PFSK-1 (cell line): Measurements from ENCODE around the gene CSTF2.

Experiments used
- POLR2AphosphoS5 ChIP-seq: IDR thresholded peaks from 2 replicates; pipeline ENCODE4 v1.6.1; 2012; ENCODE audit warnings: low read depth, mild to moderate bottlenecking, control low read depth, low read length, moderate library complexity
- SIN3A ChIP-seq: IDR thresholded peaks from 2 replicates; pipeline ENCODE4 v1.6.1; 2012; ENCODE audit warnings: mild to moderate bottlenecking, low read length, moderate library complexity, borderline replicate concordance; ENCODE audit not compliant: insufficient read depth
- TAF1 ChIP-seq: IDR thresholded peaks from 2 replicates; pipeline ENCODE4 v1.6.1; 2012; ENCODE audit warnings: low read length, control low read depth, borderline replicate concordance; ENCODE audit not compliant: insufficient read depth
- TF ChIP-seq, protein P1 (sequence below), 2 experiments: IDR thresholded peaks; 2 replicates each; pipeline versions ENCODE4 v1.6.1 to v1.8.0; 2011 to 2012; ENCODE audit warnings: low read depth in 2 of 2, low read length in 2 of 2, control low read depth in 1 of 2, inconsistent platforms in 1 of 2, mild to moderate bottlenecking in 1 of 2, moderate library complexity in 1 of 2; ENCODE audit not compliant: insufficient read depth in 1 of 2

DNA sequence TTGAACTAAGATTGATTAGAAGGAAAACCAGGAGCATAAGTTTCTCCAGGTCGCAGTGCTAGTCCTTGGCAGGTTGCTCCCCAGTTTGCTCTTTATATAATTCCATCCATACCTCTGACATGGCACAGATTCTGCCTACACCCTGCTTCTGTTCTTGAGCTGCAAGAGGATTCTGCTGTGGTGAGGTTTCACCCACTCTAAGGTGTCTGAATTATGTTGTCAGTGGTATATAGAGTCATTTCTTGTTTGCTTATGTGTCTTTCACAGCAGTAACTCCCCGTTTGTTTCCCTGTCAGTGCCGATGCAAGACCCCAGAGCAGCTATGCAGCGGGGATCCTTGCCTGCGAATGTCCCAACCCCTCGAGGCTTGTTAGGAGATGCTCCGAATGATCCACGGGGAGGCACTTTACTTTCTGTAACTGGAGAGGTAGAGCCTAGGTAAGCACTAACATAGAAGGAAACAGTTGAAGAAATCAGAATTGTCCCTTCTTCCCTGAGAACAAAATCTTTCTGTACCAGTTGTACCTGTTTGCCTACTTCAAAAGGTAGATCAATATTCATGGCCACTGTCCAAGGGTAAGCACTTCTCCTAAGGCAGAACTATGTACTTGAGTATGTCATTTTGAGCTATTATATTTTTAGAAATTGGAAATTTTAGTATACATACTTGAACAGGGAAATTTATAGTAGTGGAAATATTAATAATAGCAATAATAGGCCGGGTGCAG, 11.2 kb downstream of the CSTF2 start:
- no peak for TF ChIP-seq TAF1
- no peak for TF ChIP-seq SIN3A
- TF ChIP-seq, protein P1, sequence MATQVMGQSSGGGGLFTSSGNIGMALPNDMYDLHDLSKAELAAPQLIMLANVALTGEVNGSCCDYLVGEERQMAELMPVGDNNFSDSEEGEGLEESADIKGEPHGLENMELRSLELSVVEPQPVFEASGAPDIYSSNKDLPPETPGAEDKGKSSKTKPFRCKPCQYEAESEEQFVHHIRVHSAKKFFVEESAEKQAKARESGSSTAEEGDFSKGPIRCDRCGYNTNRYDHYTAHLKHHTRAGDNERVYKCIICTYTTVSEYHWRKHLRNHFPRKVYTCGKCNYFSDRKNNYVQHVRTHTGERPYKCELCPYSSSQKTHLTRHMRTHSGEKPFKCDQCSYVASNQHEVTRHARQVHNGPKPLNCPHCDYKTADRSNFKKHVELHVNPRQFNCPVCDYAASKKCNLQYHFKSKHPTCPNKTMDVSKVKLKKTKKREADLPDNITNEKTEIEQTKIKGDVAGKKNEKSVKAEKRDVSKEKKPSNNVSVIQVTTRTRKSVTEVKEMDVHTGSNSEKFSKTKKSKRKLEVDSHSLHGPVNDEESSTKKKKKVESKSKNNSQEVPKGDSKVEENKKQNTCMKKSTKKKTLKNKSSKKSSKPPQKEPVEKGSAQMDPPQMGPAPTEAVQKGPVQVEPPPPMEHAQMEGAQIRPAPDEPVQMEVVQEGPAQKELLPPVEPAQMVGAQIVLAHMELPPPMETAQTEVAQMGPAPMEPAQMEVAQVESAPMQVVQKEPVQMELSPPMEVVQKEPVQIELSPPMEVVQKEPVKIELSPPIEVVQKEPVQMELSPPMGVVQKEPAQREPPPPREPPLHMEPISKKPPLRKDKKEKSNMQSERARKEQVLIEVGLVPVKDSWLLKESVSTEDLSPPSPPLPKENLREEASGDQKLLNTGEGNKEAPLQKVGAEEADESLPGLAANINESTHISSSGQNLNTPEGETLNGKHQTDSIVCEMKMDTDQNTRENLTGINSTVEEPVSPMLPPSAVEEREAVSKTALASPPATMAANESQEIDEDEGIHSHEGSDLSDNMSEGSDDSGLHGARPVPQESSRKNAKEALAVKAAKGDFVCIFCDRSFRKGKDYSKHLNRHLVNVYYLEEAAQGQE (IDR thresholded peaks at IDR 0.05; ENCODE audit: insufficient read depth in 1 of 2, low read depth in 2 of 2, low read length in 2 of 2): no peak
- no peak for TF ChIP-seq POLR2AphosphoS5
